Fibroblast of lung (primary cell): ENCODE results near the gene HAT1. TPM values are rescaled to one million over a fixed set of nuclear protein-coding genes. Genes with fewer than 3 reads are reported as not detected.

Experiments
- DNase-seq, 2 donors: peaks; one replicate each; pipeline versions ENCODE4 v3.0.0 to v3.0.0-alpha.2; 2010; ENCODE audit warnings: low read depth in 2 of 2
- H2AFZ ChIP-seq: 2 replicates; pipeline ENCODE4 v1.5.1; 2012; ENCODE audit warnings: low read length, control low read depth, inconsistent platforms
- H3K27ac ChIP-seq: 2 replicates; pipeline ENCODE4 v1.5.1; 2011; ENCODE audit warnings: low read length, control low read depth; ENCODE audit not compliant: insufficient read depth
- H3K27me3 ChIP-seq: 2 replicates; pipeline ENCODE4 v1.5.1; 2011; ENCODE audit warnings: mild to moderate bottlenecking, low read length; ENCODE audit not compliant: control insufficient read depth, insufficient read depth
- H3K36me3 ChIP-seq: 2 replicates; pipeline ENCODE4 v1.5.1; 2011; ENCODE audit warnings: low read length; ENCODE audit not compliant: control insufficient read depth, insufficient read depth
- H3K4me1 ChIP-seq: 2 replicates; pipeline ENCODE4 v1.5.1; 2011; ENCODE audit warnings: low read length; ENCODE audit not compliant: control insufficient read depth, insufficient read depth; ENCODE audit errors: extremely low read depth
- H3K4me2 ChIP-seq: 2 replicates; pipeline ENCODE4 v1.5.1; 2011; ENCODE audit warnings: low read length, control low read depth; ENCODE audit not compliant: insufficient read depth; ENCODE audit errors: extremely low read depth
- H3K4me3 ChIP-seq, 4 experiments: fragments of 200-600 bp in 1 of 4; sonication (generic) in 1 of 4; replicated peaks in 1 of 4; 2 replicates each; pipeline ENCODE4 v1.5.1; 2011 to 2016; ENCODE audit warnings: low read length in 4 of 4, low read depth in 3 of 4, mild to moderate bottlenecking in 3 of 4, control low read depth in 2 of 4, inconsistent platforms in 1 of 4, mixed read lengths in 1 of 4; ENCODE audit not compliant: insufficient read depth in 1 of 4; ENCODE audit errors: control extremely low read depth in 1 of 4
- H3K79me2 ChIP-seq: 2 replicates; pipeline ENCODE4 v1.5.1; 2012; ENCODE audit warnings: mild to moderate bottlenecking, low read length, inconsistent platforms; ENCODE audit not compliant: control insufficient read depth, insufficient read depth
- H3K9ac ChIP-seq: 2 replicates; pipeline ENCODE4 v1.5.1; 2011; ENCODE audit warnings: mild to moderate bottlenecking, low read length, control low read depth; ENCODE audit not compliant: insufficient read depth
- H3K9me3 ChIP-seq: 2 replicates; pipeline ENCODE4 v1.5.1; 2012; ENCODE audit warnings: low read depth, low read length; ENCODE audit not compliant: control insufficient read depth, insufficient read depth
- H4K20me1 ChIP-seq: 2 replicates; pipeline ENCODE4 v1.5.1; 2011; ENCODE audit warnings: low read length; ENCODE audit not compliant: control insufficient read depth, insufficient read depth; ENCODE audit errors: extremely low read depth
- EZH2 ChIP-seq: IDR thresholded peaks from 2 replicates; pipeline ENCODE4 v1.5.1; 2012; ENCODE audit warnings: low read length, control low read depth, mild to moderate bottlenecking; ENCODE audit errors: missing control alignments
- polyA minus RNA-seq: library from RNA; depleted of rRNA, polyadenylated mRNA; stranded (reverse); fragments of >200 nt; gene quantifications from 2 replicates; pipeline ENCODE4 v1.2.3, GENCODE V29; 2011; ENCODE audit warnings: low replicate concordance
- polyA plus RNA-seq, 2 donors: library from polyadenylated mRNA; depleted of rRNA in 1 of 2; stranded (reverse) in 1 of 2; unstranded in 1 of 2; fragments of >200 nt; gene quantifications; 2 replicates each; pipeline ENCODE4 v1.2.1, GENCODE V29; 2011 to 2012; ENCODE audit warnings: missing spikeins in 1 of 2
- total RNA-seq: library from RNA; depleted of rRNA; stranded (reverse); fragments of >200 nt; gene quantifications from 2 replicates; pipeline ENCODE4 v1.2.1, GENCODE V29; 2014
- TF ChIP-seq, protein P1 (sequence below), 2 donors: IDR thresholded peaks in 1 of 2; conservative IDR thresholded peaks in 1 of 2; 1 replicate in 1 of 2; 2 replicates in 1 of 2; pipeline ENCODE4 v1.5.1; 2011 to 2012; ENCODE audit warnings: low read length in 2 of 2, control low read depth in 1 of 2, inconsistent platforms in 1 of 2, low read depth in 1 of 2, mild to moderate bottlenecking in 1 of 2

The HAT1 gene, protein sequence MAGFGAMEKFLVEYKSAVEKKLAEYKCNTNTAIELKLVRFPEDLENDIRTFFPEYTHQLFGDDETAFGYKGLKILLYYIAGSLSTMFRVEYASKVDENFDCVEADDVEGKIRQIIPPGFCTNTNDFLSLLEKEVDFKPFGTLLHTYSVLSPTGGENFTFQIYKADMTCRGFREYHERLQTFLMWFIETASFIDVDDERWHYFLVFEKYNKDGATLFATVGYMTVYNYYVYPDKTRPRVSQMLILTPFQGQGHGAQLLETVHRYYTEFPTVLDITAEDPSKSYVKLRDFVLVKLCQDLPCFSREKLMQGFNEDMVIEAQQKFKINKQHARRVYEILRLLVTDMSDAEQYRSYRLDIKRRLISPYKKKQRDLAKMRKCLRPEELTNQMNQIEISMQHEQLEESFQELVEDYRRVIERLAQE
- 23.0 and 25.9 TPM in 2 replicates for total RNA-seq
- 57.7 and 84.9 TPM in 2 replicates for polyA plus RNA-seq
- 32.9 and 52.3 TPM in 2 replicates for polyA plus RNA-seq (2012)
- polyA minus RNA-seq: 1.0 and 2.7 TPM in 2 replicates

DNA sequence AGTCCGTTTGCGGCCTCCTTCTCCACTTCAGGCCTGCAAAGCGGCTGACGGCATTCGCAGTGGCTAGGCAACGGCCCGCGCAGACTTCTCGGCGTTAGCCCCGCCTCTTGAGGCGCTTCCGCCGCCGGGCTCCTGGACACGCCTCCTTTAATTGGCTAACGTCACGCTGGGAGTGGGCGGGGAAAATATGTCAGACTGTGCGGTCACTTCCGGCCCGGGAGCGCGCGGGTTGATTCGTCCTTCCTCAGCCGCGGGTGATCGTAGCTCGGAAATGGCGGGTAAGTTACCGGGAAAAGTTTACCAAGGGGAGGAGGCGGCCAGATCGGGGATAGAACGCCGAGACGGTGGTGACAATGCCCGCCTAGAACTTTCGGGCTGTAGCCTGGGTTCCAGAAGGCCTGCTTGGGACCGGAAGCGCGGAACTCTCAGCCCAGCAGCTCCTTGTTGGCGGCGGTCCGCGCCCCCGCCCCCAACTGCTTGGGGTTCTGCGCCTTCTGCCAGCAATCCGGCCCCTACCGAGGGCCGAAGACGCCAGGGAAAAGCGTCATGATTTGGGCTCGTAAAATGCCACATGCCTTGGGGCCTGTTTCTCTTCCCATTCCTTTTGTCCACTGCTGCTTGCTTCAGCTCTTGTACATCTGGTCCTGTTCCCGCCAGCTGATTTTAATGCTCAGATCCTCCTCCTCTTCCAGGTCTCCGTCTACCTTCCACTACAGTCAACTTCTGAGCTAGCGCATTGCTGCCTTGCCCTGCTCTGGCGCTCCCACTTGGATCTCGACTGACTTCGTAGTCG, at the start of gene HAT1:
Gene HAT1 (plus strand): TSS at position 232 of the 793 bp plus-strand sequence. CDS start 40 bp downstream, at position 272.
- Histone ChIP-seq H3K27me3 (no peaks in the 10 kb centered on the region), H3K9me3 (no peaks in the 10 kb centered on the region), H3K9ac (peak within 1 kb of the TSS; percentile 84), H3K36me3 (no peaks in the 10 kb centered on the region), H4K20me1 (no peaks in the 10 kb centered on the region), H3K27ac (peak within 1 kb of the TSS; percentile 96), H3K4me3 (peak within 1 kb of the TSS; percentile 68 to 99 (median 90)), H3K4me1 (no peaks in the 10 kb centered on the region), H3K4me2 (peak within 1 kb of the TSS; percentile 96), H2AFZ (peak within 1 kb of the TSS; percentile 96), H3K79me2 (peaks cover 39% of the 10 kb centered on the region)
- peak; percentile 96 to 98 for DNase-seq
- TF ChIP-seq, protein P1, sequence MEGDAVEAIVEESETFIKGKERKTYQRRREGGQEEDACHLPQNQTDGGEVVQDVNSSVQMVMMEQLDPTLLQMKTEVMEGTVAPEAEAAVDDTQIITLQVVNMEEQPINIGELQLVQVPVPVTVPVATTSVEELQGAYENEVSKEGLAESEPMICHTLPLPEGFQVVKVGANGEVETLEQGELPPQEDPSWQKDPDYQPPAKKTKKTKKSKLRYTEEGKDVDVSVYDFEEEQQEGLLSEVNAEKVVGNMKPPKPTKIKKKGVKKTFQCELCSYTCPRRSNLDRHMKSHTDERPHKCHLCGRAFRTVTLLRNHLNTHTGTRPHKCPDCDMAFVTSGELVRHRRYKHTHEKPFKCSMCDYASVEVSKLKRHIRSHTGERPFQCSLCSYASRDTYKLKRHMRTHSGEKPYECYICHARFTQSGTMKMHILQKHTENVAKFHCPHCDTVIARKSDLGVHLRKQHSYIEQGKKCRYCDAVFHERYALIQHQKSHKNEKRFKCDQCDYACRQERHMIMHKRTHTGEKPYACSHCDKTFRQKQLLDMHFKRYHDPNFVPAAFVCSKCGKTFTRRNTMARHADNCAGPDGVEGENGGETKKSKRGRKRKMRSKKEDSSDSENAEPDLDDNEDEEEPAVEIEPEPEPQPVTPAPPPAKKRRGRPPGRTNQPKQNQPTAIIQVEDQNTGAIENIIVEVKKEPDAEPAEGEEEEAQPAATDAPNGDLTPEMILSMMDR (conservative IDR thresholded peaks at IDR 0.05 in 1 of 2, IDR thresholded peaks at IDR 0.05 in 1 of 2; ENCODE audit: low read depth in 1 of 2, low read length in 2 of 2): no peak
- no peak for TF ChIP-seq EZH2

DNA sequence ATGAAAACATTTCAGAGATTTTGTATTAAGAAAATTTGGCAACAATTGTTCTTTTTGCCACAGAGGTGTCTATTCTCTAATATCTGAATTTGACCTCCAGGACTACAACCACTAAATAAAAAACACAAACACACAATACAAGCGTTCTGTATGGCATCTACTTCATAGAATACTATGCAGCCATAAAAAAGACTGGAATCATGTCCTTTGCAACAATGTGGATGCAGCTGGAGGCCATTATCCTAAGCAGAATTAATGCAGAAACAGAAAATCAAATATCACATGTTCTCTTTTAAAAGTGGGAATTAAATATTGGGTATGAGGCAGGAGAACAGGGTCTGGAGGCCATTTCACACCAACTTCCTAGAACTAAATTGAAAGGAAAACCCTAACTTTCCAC, 47.7 kb upstream of the HAT1 start:
- no peaks in the 10 kb centered on the region for H4K20me1 ChIP-seq
- H3K4me1 ChIP-seq: no peaks in the 10 kb centered on the region
- H3K36me3 ChIP-seq: no peaks in the 10 kb centered on the region
- no peak overlapping the region for H3K4me2 ChIP-seq
- no peak overlapping the region for H3K4me3 ChIP-seq
- no peak for DNase-seq
- H3K9ac ChIP-seq: no peak overlapping the region
- no peak for TF ChIP-seq EZH2
- TF ChIP-seq, protein P1 (conservative IDR thresholded peaks at IDR 0.05 in 1 of 2, IDR thresholded peaks at IDR 0.05 in 1 of 2; ENCODE audit: low read depth in 1 of 2, low read length in 2 of 2): no peak
- H3K79me2 ChIP-seq: no peaks in the 10 kb centered on the region
- no peaks in the 10 kb centered on the region for H3K9me3 ChIP-seq
- H3K27ac ChIP-seq: no peak overlapping the region
- no peak overlapping the region for H2AFZ ChIP-seq
- no peaks in the 10 kb centered on the region for H3K27me3 ChIP-seq

DNA sequence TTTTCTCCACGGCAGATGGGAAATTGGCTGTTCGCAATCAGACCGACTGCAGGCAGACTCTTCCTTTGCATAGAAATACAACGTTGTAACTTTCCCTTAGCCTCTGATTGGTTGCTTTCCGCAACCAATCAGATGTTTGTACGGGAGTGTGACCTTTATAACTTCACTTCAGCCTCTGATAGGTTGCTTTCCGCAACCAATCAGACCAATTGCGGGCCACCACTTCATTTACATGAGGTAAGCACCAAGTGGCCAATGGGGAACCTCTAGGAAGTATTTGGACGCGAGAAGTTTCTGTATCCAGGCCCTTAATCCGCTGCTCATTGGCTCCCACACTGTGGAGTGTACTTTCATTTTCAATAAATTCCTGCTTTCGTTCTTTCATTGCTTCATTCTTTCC, 47.3 kb upstream of the HAT1 start:
- TF ChIP-seq, protein P1 (conservative IDR thresholded peaks at IDR 0.05 in 1 of 2, IDR thresholded peaks at IDR 0.05 in 1 of 2; ENCODE audit: low read depth in 1 of 2, low read length in 2 of 2): no peak
- TF ChIP-seq EZH2: no peak
- H2AFZ ChIP-seq: no peak overlapping the region
- DNase-seq: no peak

More for the DNA sequence above, 47.3 kb upstream of the HAT1 start:
- H3K4me1 ChIP-seq: no peaks in the 10 kb centered on the region
- no peaks in the 10 kb centered on the region for H3K9me3 ChIP-seq
- H3K36me3 ChIP-seq: no peaks in the 10 kb centered on the region
- no peak overlapping the region for H3K4me2 ChIP-seq
- H3K9ac ChIP-seq: no peak overlapping the region
- no peaks in the 10 kb centered on the region for H4K20me1 ChIP-seq
- no peak overlapping the region for H3K4me3 ChIP-seq
- no peak overlapping the region for H3K27ac ChIP-seq
- H3K79me2 ChIP-seq: no peaks in the 10 kb centered on the region
- H3K27me3 ChIP-seq: no peaks in the 10 kb centered on the region
